Smooth muscle cell (in vitro differentiated cells): ENCODE data around the gene PM20D2. TPM values are rescaled to one million over a fixed set of nuclear protein-coding genes. Genes with fewer than 3 reads are reported as not detected.

Experiments used
- DNase-seq: peaks from one replicate; lab custom pipeline; 2025; ENCODE audit not compliant: unreplicated experiment; lab: John Stamatoyannopoulos, UW
- H2AFZ ChIP-seq: fragments of 200-600 bp; sonication (generic); 2 replicates; pipeline ENCODE4 v1.6.0; 2016; ENCODE audit warnings: antibody characterized with exemption, low read depth, mild to moderate bottlenecking
- H3F3A ChIP-seq: fragments of 200-600 bp; sonication (generic); 2 replicates; pipeline ENCODE4 v1.6.0; 2017; ENCODE audit warnings: antibody characterized with exemption, low read depth
- H3K27ac ChIP-seq: fragments of 200-600 bp; sonication (generic); 2 replicates; pipeline ENCODE4 v1.5.1; 2016; ENCODE audit warnings: low read depth, mild to moderate bottlenecking
- H3K27me3 ChIP-seq: fragments of 200-600 bp; sonication (generic); 2 replicates; pipeline ENCODE4 v1.6.1; 2016; ENCODE audit warnings: low read depth, mild to moderate bottlenecking
- H3K36me3 ChIP-seq: fragments of 200-600 bp; sonication (generic); 2 replicates; pipeline ENCODE4 v1.5.1; 2016; ENCODE audit warnings: low read depth
- H3K4me1 ChIP-seq: fragments of 200-600 bp; sonication (generic); 2 replicates; pipeline ENCODE4 v1.5.1; 2016; ENCODE audit warnings: low read depth
- H3K4me2 ChIP-seq: fragments of 200-600 bp; sonication (generic); 2 replicates; pipeline ENCODE4 v1.6.0; 2016; ENCODE audit warnings: mild to moderate bottlenecking
- H3K4me3 ChIP-seq: fragments of 200-600 bp; sonication (generic); 2 replicates; pipeline ENCODE4 v1.5.1; 2016; ENCODE audit warnings: mild to moderate bottlenecking
- H3K79me2 ChIP-seq: fragments of 200-600 bp; sonication (generic); 2 replicates; pipeline ENCODE4 v1.6.0; 2016; ENCODE audit warnings: low read depth, mild to moderate bottlenecking
- H3K9ac ChIP-seq: fragments of 200-600 bp; sonication (generic); 2 replicates; pipeline ENCODE4 v1.6.0; 2016; ENCODE audit warnings: low read depth
- H3K9me3 ChIP-seq: fragments of 200-600 bp; sonication (generic); replicated peaks from 2 replicates; pipeline ENCODE4 v1.5.1; 2016; ENCODE audit warnings: low read depth
- H4K20me1 ChIP-seq: fragments of 200-600 bp; sonication (generic); 2 replicates; pipeline ENCODE4 v1.6.0; 2016; ENCODE audit warnings: low read depth
- WGBS: methylation state at CpG from one replicate; pipeline ENCODE4 v1.1.7; 2016; ENCODE audit warnings: low lambda C conversion rate; 5-methylcytosine and 5-hydroxymethylcytosine counted together
- polyA plus RNA-seq: library from polyadenylated mRNA; unstranded; fragments of >200 nt; fragmentation: Nextera tagmentation; extraction: Ambion mirVana; gene quantifications from 2 replicates; pipeline ENCODE4 v1.2.1, GENCODE V29; 2016
- total RNA-seq: library from RNA; depleted of rRNA; stranded (reverse); fragments of >200 nt; gene quantifications from 2 replicates; pipeline ENCODE4 v1.2.3, GENCODE V29; 2014
- TF ChIP-seq, protein P1 (sequence below): fragments of 200-600 bp; sonication (generic); IDR thresholded peaks from 2 replicates; pipeline ENCODE4 v1.5.1; 2017; ENCODE audit warnings: borderline replicate concordance, mild to moderate bottlenecking, antibody characterized with exemption; ENCODE audit not compliant: insufficient read depth, poor library complexity, severe bottlenecking

The PM20D2 gene
- total and polyA plus RNA-seq, 2 experiments from 2014 or later, result 4.8 to 7.8 TPM

GRCh38 chr6:89180112-89180511 lies 34.3 kb downstream of the PM20D2 start:
- Histone ChIP-seq H3K4me2 (no peak overlapping the region), H4K20me1 (no peaks in the 10 kb centered on the region), H3K79me2 (no peaks in the 10 kb centered on the region), H3K27ac (no peak overlapping the region), H3K9me3 (no peaks in the 10 kb centered on the region), H3K27me3 (peaks cover 13% of the 10 kb centered on the region), H3K36me3 (no peaks in the 10 kb centered on the region), H3F3A (no peaks in the 10 kb centered on the region), H3K4me3 (no peak overlapping the region), H3K4me1 (no peaks in the 10 kb centered on the region), H3K9ac (no peak overlapping the region), H2AFZ (no peak overlapping the region)
- WGBS, result 95% methylated on average over 13 of the region's 13 CpGs
- TF ChIP-seq, protein P1, sequence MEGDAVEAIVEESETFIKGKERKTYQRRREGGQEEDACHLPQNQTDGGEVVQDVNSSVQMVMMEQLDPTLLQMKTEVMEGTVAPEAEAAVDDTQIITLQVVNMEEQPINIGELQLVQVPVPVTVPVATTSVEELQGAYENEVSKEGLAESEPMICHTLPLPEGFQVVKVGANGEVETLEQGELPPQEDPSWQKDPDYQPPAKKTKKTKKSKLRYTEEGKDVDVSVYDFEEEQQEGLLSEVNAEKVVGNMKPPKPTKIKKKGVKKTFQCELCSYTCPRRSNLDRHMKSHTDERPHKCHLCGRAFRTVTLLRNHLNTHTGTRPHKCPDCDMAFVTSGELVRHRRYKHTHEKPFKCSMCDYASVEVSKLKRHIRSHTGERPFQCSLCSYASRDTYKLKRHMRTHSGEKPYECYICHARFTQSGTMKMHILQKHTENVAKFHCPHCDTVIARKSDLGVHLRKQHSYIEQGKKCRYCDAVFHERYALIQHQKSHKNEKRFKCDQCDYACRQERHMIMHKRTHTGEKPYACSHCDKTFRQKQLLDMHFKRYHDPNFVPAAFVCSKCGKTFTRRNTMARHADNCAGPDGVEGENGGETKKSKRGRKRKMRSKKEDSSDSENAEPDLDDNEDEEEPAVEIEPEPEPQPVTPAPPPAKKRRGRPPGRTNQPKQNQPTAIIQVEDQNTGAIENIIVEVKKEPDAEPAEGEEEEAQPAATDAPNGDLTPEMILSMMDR, result no peak
- no peak for DNase-seq

GRCh38 chr6:89180971-89181370 lies 35.1 kb downstream of the PM20D2 start:
- H3K4me2 ChIP-seq, result no peak overlapping the region
- no peaks in the 10 kb centered on the region for H3K9me3 ChIP-seq
- no peaks in the 10 kb centered on the region for H3K79me2 ChIP-seq
- DNase-seq, result no peak
- H3K4me1 ChIP-seq, result no peaks in the 10 kb centered on the region
- H3K4me3 ChIP-seq, result no peak overlapping the region
- H3F3A ChIP-seq, result no peaks in the 10 kb centered on the region
- WGBS, result 95% methylated on average over 1 of the region's 1 CpG
- H2AFZ ChIP-seq, result no peak overlapping the region
- no peaks in the 10 kb centered on the region for H4K20me1 ChIP-seq
- H3K27ac ChIP-seq, result no peak overlapping the region
- no peak overlapping the region for H3K9ac ChIP-seq
- no peaks in the 10 kb centered on the region for H3K36me3 ChIP-seq
- TF ChIP-seq, protein P1, result no peak
- peaks cover 13% of the 10 kb centered on the region for H3K27me3 ChIP-seq

GRCh38 chr6:89183294-89183693 lies 37.4 kb downstream of the PM20D2 start:
- no peaks in the 10 kb centered on the region for H3K9me3 ChIP-seq
- TF ChIP-seq, protein P1, result no peak
- no peaks in the 10 kb centered on the region for H3K36me3 ChIP-seq
- no peak overlapping the region for H3K4me2 ChIP-seq
- H3K9ac ChIP-seq, result no peak overlapping the region
- DNase-seq, result no peak
- no peak overlapping the region for H3K4me3 ChIP-seq
- no peaks in the 10 kb centered on the region for H3K4me1 ChIP-seq
- H3F3A ChIP-seq, result no peaks in the 10 kb centered on the region
- WGBS, result 49% methylated on average over 2 of the region's 2 CpGs
- H2AFZ ChIP-seq, result no peak overlapping the region
- H3K79me2 ChIP-seq, result no peaks in the 10 kb centered on the region
- no peak overlapping the region for H3K27ac ChIP-seq
- peaks cover 13% of the 10 kb centered on the region for H3K27me3 ChIP-seq
- no peaks in the 10 kb centered on the region for H4K20me1 ChIP-seq

DNA sequence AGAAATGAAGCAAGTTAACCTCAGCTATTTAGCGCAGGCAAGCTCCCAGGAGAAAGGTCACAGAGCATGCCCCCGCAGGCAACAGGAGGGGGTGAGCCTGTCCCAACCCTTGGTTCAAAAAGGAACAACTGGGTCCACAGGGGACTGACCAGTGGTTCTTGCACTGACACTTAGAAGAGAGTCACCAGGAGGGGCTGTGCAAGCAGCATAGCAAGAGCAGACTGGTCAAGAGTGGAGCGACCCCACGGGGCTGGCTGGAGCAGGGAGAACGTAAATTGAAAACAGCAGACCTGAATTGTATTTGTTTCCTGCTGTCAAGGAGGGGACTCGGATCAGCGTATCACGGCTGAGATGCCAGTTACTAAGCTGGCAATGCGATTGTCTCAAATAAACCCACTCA lies 38.5 kb downstream of the PM20D2 start:
- Histone ChIP-seq H2AFZ (no peak overlapping the region), H3K4me3 (no peak overlapping the region), H3K79me2 (no peaks in the 10 kb centered on the region), H3K9ac (no peak overlapping the region), H3K36me3 (no peaks in the 10 kb centered on the region), H3K4me1 (no peaks in the 10 kb centered on the region), H3K27ac (no peak overlapping the region), H3F3A (no peaks in the 10 kb centered on the region), H4K20me1 (no peaks in the 10 kb centered on the region), H3K9me3 (no peaks in the 10 kb centered on the region), H3K4me2 (no peak overlapping the region), H3K27me3 (peaks cover 8% of the 10 kb centered on the region)
- no peak for DNase-seq
- TF ChIP-seq, protein P1, result no peak
- 72% methylated on average over 9 of the region's 9 CpGs for WGBS
